ENCODE measurements around the gene PRKCZ.
A peak's percentile ranks its signal among the peaks of the same experiment; 100 is the strongest.

The PRKCZ gene

GRCh38 chr1:2049718-2050431, at the start of gene PRKCZ:
TSS of gene PRKCZ (plus strand) at chr1:2050411. CDS start at chr1:2050631, 220 bp downstream.
- peak; percentile 94 for DNase-seq (ENCODE audit: low read depth)

DNA sequence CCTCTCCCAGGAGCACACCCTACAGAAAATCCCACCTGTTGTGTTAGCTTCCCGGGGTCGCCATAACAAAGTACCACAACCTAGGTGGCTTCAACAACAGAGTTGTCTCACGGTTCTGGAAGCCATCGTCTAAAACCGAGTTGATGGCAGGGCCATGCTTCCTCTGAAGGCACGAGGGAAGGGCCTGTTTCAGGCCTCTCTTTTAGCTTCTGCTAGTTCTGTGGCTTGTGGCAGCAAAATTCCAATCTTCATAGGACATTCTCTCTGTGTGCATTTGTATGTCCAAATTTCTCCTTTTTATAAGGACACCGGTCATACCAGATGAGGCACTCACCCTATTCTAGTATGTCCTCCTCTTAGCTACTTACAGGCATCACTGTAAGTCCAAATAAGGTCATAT, 49.8 kb upstream of the PRKCZ start:
- no peak for DNase-seq (ENCODE audit: low read depth)

DNA sequence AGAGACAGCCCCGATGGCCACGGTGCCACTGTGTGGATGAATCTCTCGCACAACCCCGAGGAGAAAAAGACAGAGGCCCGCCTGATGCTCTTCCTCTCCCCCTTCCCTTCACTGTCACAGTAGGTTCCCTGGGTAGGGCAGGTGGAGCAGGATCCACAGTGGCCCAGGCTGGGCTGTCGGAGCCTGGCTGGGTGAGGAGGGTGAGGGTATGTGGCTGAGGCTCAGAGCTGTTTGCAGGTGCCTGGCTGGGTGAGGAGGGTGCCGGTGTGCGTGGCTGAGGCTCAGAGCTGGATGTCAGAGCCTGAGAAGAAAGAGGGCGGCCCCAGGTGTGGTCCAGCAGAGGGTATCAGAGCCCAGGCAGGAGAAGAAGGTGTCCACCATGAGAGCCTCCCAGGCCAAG, 49.4 kb upstream of the PRKCZ start:
- no peak for DNase-seq (ENCODE audit: low read depth)

GRCh38 chr1:2001773-2002411, 48.3 kb upstream of the PRKCZ start:
- DNase-seq (ENCODE audit: low read depth), result no peak

GRCh38 chr1:2003541-2004131, 46.6 kb upstream of the PRKCZ start, which contains the start of gene CFAP74:
TSS of gene CFAP74 (minus strand) at chr1:2003786. CDS start at chr1:1990956, 12,830 bp downstream.
- DNase-seq (ENCODE audit: low read depth), result peak; percentile 34

DNA sequence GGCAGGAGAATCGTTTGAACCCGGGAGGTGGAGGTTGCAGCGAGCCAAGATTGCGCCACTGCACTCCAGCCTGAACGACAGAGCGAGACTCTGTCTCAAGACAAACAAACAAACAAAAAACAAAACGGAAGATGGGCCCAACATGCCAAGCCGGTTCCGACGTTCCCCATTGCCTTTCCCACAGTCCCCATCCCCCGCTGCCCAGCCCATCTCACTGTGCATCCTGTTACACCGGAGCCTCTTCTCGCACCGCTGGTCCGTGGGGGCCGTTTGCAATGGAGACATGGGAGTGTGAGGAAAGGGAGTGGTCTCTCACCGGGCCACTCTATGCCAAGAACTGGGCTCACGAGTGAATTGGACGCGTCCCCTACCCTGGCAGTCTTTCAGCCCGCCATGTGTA, 45.4 kb upstream of the PRKCZ start:
- DNase-seq (ENCODE audit: low read depth), result no peak

DNA sequence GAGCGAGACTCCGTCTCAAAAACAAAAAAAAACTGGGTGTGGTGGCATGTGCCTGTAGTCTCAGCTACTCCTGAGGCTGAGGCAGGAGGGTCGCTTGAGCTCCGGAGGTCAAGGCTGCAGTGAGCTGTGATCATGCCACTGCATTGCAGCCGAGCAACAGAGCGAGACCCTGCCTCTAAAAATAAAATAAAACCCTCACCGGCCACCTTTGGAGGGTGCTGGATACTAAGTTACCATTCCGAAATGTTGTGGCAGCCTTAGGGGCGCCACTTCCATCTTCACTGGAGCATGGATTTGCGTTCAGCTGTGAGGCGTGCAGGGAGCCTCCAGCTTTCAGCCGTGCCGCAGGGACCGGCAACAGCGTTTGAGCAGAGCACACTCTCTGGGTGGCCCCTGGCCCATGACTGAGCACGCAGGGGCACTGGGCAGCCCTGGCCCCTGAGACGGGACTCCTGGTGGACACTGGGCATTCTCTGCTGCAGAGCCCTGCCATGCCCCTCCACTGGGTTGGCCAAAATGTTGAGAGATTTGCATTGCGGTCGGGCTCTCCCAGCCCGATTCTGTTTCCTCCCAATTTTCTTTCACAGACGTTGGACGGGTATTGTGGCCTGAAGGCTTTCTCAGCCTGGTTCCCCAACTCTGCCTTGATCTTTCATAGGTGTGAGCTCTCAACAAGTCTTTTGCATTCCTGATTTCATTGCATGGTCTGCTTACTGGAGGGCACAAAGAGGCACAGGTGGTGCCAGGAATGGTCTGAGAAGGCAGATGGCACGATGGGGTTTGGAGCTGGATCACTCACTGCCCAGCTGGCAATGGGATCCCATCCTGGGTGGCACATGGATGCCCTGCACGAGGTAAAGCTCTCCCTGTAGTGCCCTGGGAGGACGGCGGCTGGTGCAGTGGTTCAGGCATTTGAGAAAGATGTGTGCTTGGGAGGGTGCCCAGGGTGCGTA, 40.8 kb upstream of the PRKCZ start:
- no peak for DNase-seq (ENCODE audit: low read depth)

- DNase-seq (ENCODE audit: low read depth), result no peak
Measured at GRCh38 chr1:2014181-2014580, 36.0 kb upstream of the PRKCZ start.

- DNase-seq (ENCODE audit: low read depth), result no peak
Measured at GRCh38 chr1:2014741-2015735, 35.2 kb upstream of the PRKCZ start.

GRCh38 chr1:2016123-2016522, 34.1 kb upstream of the PRKCZ start:
- DNase-seq (ENCODE audit: low read depth), result no peak

DNA sequence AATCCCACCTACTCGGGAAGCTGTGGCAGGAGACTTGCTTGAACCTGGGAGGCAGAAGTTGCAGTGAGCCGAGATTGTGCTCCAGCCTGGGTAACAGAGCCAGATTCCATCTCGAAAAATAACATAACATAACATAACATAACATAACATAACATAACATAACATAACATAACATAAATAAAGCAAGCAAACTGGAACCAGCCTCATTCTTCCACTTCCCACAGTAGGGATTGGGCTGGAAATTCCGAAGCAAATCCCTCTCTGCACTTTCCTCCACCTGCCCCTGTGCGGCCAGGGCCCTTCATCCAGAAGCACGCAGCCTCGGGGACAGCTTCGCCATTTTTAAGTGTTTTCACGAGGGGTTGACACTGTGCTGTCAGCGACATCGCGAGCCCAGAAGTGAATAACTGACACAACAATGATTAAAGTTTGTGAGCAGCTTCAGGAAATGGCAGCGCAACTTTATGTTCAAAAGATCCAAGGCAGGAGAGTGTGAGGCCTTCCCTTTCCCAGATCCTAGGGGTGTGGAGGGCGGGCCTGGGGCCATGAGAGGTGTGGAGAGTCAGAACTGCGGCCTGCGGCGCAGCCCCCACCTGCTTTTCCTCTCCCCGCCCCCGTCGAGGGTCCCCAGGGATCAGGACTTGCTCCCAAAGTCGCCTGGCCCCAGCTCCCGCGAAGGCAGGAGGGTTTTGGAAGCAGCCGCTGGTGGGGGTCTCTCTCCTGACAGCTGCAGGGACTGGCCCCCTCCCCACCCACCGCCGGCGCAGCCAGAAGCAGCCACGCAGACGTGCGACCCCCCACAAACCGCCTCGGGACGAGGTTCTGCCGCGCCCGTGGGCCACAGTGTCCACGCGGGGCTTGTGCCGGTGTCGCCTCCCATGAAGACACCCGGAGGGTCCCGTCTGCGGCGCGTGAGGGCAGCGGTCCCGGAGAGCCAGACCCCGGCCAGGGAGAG, 31.7 kb upstream of the PRKCZ start:
- no peak for DNase-seq (ENCODE audit: low read depth)

DNA sequence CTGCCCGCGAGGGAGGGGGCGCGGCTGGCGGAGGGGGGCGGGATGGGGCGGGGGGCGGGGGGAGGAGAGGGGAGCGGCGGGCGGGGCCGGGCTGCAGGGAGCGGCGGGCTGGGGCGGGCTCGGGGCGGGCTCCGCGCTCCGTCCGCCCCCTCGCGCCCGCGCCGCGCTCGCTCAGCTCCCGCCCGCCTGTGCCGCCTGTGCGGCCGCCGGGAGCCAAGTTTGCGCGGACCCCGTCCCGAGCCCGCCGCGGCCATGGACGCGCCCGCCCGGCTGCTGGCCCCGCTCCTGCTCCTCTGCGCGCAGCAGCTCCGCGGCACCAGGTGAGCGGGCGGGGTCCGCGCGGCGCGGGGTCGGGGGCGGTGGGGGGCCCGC, 31.1 kb upstream of the PRKCZ start, which contains the start of gene GABRD:
TSS of gene GABRD (plus strand) at position 174 of the 372 bp plus-strand sequence. CDS start at position 253, 79 bp downstream.
- peak; percentile 12 for DNase-seq (ENCODE audit: low read depth)

- no peak for DNase-seq (ENCODE audit: low read depth)
Measured at GRCh38 chr1:2019571-2020309, 30.5 kb upstream of the PRKCZ start.

- no peak for DNase-seq (ENCODE audit: low read depth)
Measured at GRCh38 chr1:2020310-2020655, 29.9 kb upstream of the PRKCZ start.

- no peak for DNase-seq (ENCODE audit: low read depth)
Measured at GRCh38 chr1:2021550-2021949, 28.7 kb upstream of the PRKCZ start.

GRCh38 chr1:2022063-2022770, 28.0 kb upstream of the PRKCZ start:
- DNase-seq (ENCODE audit: low read depth), result no peak

DNA sequence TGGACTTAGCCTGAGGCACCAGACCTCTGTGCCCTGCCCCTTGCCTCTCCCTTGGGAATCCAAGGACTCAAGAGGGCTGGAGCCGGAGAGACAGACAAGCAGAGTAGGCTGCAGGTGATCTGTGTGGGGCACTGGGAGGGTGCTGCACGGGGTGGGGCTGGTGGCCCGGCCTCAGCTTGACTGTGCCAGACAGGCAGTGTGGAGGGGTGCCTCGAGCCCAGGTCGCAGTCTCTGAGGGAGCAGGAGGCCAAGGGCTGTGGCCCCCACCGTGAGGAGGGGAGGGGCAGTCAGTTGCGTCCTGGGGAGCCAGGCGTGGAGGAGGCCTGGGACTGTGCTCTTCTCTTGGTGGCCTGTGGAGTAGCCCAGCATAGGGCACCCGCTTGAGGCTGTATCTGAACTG, 27.0 kb upstream of the PRKCZ start:
- DNase-seq (ENCODE audit: low read depth), result no peak

DNA sequence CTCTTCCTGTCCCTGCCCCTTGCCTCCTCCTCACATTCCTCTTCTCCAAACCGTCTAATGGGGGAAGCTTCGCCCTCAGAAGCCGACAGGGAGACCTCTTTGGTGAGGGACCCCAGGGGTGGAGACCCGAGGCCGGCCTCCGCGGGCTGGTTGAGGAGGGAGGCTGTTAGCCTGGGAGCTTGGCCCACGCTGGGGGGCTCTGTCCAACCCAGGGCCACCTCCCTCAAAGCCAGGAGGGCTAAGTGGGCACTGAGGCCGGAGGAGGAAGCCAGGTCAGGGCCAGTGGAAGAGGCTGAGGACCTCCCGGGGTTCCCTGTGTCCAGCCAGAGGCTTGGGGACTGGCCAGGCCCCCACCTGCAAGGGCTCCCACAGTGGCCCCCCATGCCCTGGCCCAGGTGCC, 25.8 kb upstream of the PRKCZ start:
- DNase-seq (ENCODE audit: low read depth), result no peak
